ENCODE measurements around the gene IPMK. TPM values are rescaled to one million over a fixed set of nuclear protein-coding genes. Genes with fewer than 3 reads are reported as not detected.

IPMK gene
- total and polyA plus RNA-seq, 2 of the 8 experiments (the other 6 are each of a cell fraction or from before 2014, with no cell fraction given): 1.3 to 7.8 TPM

DNA sequence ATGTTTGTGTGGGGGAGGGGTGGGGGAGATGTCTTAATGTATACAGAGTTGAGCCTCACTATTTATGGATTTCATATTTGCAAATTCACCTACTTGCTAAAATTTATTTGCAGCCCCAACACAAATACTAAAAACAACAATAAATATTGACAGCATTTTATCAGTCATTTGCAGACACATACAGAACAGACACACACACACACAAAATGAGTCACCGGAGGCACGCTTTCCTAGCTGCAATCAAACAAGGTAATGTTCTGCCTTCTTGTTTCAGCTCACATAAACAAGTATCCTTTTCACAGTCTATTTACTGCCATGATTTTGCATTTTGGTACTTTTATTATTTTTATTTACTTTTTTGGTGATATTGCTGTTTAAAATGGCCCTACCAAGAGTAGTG lies 88.5 kb downstream of the IPMK start:
- Histone ChIP-seq H4K5ac (ENCODE audit: insufficient read length, low read depth, low read length) (no peak overlapping the region), H2AK5ac (ENCODE audit: low read depth, low read length) (no peak overlapping the region), H3K18ac (ENCODE audit: extremely low read depth, low read length) (no peak overlapping the region), H2BK15ac (ENCODE audit: low read length) (no peak overlapping the region), H2BK20ac (ENCODE audit: low read length) (no peak overlapping the region), H4K8ac (ENCODE audit: extremely low read depth, insufficient read depth, low read length) (no peak overlapping the region), H3K9me3 (ENCODE audit: insufficient read depth in 2 of 2, low read depth in 1 of 2, low read length in 1 of 2) (no peaks in the 10 kb centered on the region), H3K23me2 (ENCODE audit: low read depth, low read length) (no peaks in the 10 kb centered on the region), H3K27ac (ENCODE audit: low read depth, low read length) (no peak overlapping the region), H3K27me3 (replicated peaks in 1 of 4; ENCODE audit: control insufficient read depth in 3 of 4, extremely low read depth in 1 of 4, insufficient read depth in 3 of 4, low read length in 3 of 4) (no peaks in the 10 kb centered on the region), H3K4me2 (ENCODE audit: insufficient read depth in 1 of 2, low read depth in 2 of 2, low read length in 2 of 2) (no peak overlapping the region), H4K20me1 (replicated peaks in 1 of 2; ENCODE audit: control insufficient read depth in 1 of 2, insufficient read depth in 2 of 2, low read length in 2 of 2) (no peaks in the 10 kb centered on the region), H2AFZ (ENCODE audit: low read length) (no peak overlapping the region), H3K9ac (replicated peaks in 1 of 4; ENCODE audit: extremely low read depth in 1 of 4, low read depth in 3 of 4, low read length in 3 of 4) (no peak overlapping the region), H3K14ac (ENCODE audit: insufficient read length) (no peak overlapping the region), H3K36me3 (ENCODE audit: control insufficient read depth in 2 of 4, insufficient read depth in 4 of 4, low read length in 3 of 4) (no peaks in the 10 kb centered on the region), H4K91ac (replicated peaks; ENCODE audit: insufficient read length, low read length) (no peak overlapping the region), H3K4ac (replicated peaks; ENCODE audit: insufficient read length, low read depth, low read length) (no peak overlapping the region), H2BK12ac (ENCODE audit: low read depth, low read length) (no peak overlapping the region), H3K4me3 (ENCODE audit: extremely low read depth in 1 of 4, insufficient read depth in 2 of 4, low read depth in 3 of 4, low read length in 4 of 4) (no peak overlapping the region), H2BK5ac (ENCODE audit: low read depth, low read length) (no peak overlapping the region), H3K4me1 (replicated peaks in 1 of 4; ENCODE audit: control insufficient read depth in 3 of 4, insufficient read depth in 4 of 4, low read length in 3 of 4) (no peaks in the 10 kb centered on the region), H3K56ac (replicated peaks; ENCODE audit: insufficient read length, low read depth, low read length) (no peak overlapping the region), H3K79me2 (ENCODE audit: control insufficient read depth in 1 of 2, insufficient read depth in 2 of 2, low read length in 2 of 2) (no peaks in the 10 kb centered on the region), H2BK120ac (replicated peaks; ENCODE audit: low read depth, low read length) (no peak overlapping the region), H3K79me1 (ENCODE audit: low read depth, low read length) (no peaks in the 10 kb centered on the region), H3K23ac (ENCODE audit: insufficient read length) (no peak overlapping the region)
- ChIA-PET CTCF (ENCODE audit: partially characterized antibody) (interaction anchor here (0.9 to 6.9 kb wide), 8 partner anchors 10 to 271 kb away, joined by 3 to 105 read pairs (median 4); no protein-coding TSS in a partner anchor), POLR2A (ENCODE audit: partially characterized antibody) (no interaction called here)
- WGBS, 2 experiments (ENCODE audit: extremely low coverage in 1 of 2, insufficient coverage in 1 of 2, insufficient read length in 1 of 2, insufficient replicate concordance in 2 of 2, low coverage in 1 of 2, low lambda C conversion rate in 2 of 2, missing lambda C conversion rate in 1 of 2): 95% methylated on average over 2 of the region's 2 CpGs; no CpG with 5 or more reads in 1 of the 2 experiments
- FAIRE-seq: no peak
- DNase-seq (ENCODE audit: low read depth in 1 of 2, low spot score in 2 of 2): no peak
- TF ChIP-seq TBP (IDR thresholded peaks at IDR 0.05; ENCODE audit: low read depth, low read length) (no peak), EGR1 (IDR thresholded peaks at IDR 0.05; ENCODE audit: borderline replicate concordance, low read depth, low read length) (no peak)

Data from H1 (cell line).